ENCODE results near the gene KRTAP19-3.

DNA sequence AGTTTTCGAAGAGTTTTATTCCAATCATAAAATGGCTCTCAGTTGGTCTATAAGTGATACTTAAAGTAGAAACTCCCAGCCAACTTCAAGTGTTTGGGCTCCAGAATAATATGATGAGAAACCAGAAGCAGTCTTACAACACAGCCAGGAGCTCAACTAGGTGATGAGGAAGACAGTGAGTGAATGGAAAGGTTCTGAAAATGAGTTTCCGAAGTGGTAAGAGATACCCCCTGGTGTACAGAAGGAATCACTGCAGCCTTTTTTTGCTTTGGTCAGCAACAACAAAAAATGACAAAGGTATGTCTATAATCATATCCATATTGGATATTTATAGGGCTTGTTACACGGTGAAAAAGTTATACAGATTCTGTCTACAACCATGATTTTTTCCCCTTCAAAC is 28.1 kb downstream of the KRTAP19-3 start:
- TF ChIP-seq, protein P1, sequence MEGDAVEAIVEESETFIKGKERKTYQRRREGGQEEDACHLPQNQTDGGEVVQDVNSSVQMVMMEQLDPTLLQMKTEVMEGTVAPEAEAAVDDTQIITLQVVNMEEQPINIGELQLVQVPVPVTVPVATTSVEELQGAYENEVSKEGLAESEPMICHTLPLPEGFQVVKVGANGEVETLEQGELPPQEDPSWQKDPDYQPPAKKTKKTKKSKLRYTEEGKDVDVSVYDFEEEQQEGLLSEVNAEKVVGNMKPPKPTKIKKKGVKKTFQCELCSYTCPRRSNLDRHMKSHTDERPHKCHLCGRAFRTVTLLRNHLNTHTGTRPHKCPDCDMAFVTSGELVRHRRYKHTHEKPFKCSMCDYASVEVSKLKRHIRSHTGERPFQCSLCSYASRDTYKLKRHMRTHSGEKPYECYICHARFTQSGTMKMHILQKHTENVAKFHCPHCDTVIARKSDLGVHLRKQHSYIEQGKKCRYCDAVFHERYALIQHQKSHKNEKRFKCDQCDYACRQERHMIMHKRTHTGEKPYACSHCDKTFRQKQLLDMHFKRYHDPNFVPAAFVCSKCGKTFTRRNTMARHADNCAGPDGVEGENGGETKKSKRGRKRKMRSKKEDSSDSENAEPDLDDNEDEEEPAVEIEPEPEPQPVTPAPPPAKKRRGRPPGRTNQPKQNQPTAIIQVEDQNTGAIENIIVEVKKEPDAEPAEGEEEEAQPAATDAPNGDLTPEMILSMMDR (IDR thresholded peaks at IDR 0.05) = peak in 1 of 6 experiments; percentile 23
- TF ChIP-seq POLR2A (IDR thresholded peaks at IDR 0.05) (no peak), POLR2AphosphoS5 (IDR thresholded peaks at IDR 0.05) (no peak)

Measured in upper lobe of left lung (tissue), 4 donors.